Stimulated activated CD4-positive, alpha-beta T cell treated with anti-CD3 and anti-CD28 coated beads, Interleukin-1b, Interleukin-23, amount 100 ng/mL, for 4 hours (primary cell): ENCODE data around the gene EBF3.

Experiments used
- DNase-seq, 2 donors: peaks; one replicate each; pipeline ENCODE4 v3.0.0-alpha.2; 2020; ENCODE audit warnings: low read depth in 2 of 2

Gene EBF3

DNA sequence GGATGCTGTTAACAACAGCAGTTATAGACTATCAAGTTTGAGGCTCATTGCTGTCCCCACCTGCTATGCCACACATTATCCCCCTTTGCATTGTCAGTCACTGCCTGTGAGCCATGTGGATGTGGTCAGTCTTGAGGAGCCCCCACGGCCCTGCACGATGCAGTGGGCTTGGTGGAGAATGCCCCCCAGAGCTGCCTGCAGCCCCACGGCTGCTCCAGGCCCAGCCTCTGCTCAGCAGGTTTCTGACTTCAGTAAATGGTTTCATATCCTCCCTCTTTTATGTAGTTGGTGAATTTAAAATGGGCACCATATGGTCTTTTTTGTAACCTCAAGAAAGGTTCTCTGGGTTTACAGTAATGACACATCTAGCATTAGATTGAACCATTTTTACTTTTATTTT lies 164.1 kb downstream of the EBF3 start:
- no peak for DNase-seq

DNA sequence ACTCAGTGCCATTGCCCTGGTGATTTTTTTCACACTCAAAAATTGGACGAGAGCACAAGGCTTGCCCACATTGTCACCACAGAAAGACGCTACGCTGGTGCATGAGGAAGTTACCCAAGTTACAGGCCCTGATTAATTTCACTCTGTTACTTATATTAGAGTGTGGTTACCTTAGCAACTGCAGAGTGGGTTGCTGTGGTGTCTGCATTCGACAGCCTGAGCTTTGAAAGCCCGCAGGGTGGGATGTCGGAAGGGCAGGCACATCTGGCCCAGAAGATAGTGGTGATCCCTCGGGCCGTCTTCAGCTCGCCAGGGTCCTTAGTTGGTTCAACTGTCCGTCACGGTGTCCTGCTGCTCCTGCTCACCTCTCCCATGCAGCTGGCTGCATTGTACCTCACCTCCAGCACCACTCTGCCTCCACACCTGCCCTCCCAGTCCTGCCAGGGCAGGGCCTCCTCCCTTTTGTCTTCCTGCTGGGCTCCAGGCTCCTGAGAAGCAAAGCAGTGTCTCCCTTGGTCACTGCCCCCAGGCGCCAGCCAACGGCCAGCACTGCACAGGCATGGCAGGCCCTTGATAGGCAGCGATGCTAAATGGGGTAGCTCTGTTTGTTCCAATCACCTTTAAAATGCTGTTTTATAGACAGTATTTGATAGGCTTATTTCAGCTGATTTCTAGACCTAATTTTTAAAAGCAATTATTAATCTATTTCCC lies 167.2 kb downstream of the EBF3 start:
- DNase-seq: no peak

DNA sequence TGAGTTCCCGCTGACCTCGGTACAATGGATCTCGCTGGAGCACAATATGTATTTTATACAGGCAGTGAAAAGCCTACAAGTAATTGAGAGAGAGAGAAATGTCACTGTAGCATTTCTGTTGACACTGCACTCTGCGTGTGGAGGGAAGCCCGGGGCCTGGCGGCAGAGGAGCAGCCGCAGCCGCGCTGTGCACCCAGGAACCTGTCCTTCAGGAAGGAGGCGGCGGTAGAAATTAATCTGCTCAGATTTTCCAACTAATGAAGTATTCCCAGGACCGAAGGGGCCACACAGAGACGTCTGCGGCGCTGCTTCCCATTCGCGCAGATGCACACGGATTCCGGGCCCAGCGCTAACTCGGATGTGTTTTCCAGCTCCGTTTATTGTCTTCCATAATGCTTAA lies 170.1 kb downstream of the EBF3 start:
- DNase-seq: no peak

DNA sequence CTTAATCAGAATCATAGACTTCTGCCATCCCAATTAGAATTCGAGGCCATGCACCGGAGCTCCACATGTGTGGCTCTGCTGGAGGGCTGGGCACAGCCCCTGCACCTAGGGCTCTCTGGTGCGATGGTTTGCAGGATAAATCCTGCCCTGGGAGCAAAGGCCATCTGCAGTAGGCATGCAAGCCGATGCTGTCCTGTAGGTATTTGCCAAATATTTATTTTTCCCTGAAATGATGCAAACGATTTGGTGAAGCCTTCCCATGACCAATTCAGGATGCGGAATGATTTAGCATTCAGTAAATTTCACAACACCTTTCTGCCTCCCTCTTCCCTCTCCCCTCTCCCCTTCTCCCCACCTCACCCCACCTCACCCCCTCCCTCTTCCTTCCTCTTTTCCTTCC lies 170.6 kb downstream of the EBF3 start:
- DNase-seq: no peak

DNA sequence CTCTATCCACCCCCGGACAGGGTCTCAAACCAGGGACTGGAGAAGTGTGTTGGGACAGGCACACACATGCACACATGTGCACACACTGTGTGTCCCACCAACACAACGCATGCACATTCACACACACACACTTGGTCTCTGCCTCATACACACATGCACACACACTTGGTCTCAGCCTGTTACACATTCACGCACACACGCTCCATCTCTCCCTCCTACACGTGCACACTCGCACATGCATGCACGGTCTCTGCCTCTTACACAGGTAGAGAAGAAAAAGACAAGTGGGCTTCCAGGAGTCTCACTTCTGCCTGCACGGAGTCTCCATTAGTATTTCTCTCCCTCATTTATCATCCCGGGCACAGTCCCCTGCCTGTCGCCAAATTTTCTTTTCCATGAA lies 171.2 kb downstream of the EBF3 start:
- DNase-seq: no peak

DNA sequence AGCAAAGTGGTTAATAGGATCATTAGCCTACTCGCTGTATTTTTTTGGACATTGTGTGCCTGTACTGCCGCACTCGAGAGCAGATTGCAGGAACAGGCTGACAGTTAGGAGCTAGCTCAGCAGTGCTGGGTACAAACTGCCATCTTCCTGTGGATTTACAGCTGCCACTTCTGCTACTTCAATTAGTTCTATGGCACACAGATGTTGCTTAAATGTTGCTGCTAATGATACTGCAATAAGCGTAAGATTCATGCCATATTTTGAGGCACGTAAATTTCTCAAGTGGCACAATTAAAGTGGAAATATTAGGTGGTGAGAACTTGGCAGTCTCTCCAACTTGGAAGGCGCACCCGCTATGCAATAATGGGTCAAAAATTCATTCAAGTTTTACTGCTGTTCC lies 171.9 kb downstream of the EBF3 start:
- DNase-seq: no peak

DNA sequence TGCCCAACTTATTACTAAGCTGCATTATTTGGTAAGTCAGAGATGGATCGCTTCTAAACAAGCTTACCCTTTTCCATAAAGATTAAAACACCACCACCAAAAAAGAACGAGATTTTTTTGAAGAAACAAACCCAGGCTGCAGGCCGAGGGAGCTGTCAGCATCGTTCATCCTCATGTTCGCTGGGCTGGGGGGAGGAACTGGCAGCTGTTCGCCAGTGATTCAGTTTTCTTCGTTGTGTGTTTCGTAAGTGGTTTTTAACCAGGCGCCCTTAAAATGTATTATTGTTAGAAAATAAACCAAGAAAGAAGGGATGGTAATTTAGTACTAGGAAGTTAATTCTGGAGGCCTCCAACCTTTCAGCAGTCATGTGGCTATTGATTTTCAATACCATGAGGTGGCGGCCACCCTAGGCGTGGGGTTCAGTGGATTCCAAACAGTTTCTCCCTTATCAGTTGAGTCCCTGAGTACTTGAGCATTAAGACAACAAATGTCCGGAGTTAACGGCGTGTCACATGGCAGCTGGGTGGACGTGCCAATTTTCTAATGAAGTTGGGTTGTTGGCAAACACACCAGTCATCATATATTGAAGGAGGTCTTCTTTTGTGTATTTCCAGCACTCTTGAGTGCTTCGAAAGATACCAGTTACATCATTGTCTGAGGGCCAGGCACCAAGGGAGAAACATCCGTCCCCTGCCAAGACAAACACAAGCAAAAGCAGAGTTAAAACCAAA lies 173.2 kb downstream of the EBF3 start:
- DNase-seq: no peak

DNA sequence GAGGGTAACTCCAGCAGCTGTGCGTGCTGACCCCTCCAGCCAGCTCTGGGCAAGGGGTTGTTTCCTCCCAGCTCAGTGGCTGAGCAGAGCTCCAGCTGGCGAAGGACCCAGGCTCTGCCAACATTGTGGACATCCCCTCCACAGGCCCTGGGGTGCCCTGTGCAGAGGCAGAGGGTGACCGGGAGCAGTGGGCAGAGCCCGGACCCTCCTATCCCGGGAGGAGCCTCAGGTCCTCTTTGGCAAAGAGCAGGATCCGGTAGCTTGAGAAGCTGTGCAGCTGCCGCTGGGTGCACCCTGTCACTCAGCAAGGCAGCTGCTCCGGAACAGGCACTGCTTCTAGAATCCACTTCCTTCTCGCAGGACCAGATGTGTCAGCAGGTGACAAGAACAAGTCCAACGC lies 175.9 kb downstream of the EBF3 start:
- no peak for DNase-seq

DNA sequence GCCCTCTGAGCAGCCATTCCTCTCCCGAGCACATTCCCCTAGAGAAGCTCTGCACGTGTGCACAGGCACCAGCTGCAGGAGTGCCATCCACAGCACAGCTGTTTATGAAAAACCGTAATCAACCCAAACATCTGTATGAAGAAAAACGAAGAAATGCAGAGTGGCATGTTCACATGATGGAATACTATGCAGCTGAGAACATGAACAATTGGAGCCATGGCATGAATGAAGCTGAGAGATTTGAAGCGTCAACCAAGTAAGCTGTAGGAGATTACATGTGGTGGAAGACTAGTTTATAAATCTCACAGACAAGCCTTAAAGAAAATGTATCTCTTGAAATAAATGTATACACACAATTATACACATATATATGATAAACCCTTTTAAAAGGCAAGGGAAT lies 176.5 kb downstream of the EBF3 start:
- DNase-seq: no peak

DNA sequence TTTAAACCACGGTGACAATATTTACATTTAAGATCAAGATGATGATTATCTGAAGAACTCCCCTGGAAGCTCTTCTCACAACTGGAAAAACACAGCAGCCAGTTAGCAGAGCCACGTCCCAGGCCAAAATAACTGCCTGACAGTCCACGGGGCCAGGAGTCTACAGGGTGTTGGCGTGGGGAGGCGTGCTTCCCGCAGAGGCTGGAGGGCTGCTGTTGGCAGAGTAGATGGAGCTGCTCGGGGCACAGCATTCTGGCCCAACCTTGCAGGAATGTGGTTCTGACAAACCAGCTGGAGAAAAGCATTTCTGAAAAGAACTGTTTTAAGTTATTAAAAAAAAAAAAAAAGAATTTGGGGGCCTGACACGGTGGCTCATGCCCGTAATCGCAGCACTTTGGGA lies 177.9 kb downstream of the EBF3 start:
- no peak for DNase-seq

DNA sequence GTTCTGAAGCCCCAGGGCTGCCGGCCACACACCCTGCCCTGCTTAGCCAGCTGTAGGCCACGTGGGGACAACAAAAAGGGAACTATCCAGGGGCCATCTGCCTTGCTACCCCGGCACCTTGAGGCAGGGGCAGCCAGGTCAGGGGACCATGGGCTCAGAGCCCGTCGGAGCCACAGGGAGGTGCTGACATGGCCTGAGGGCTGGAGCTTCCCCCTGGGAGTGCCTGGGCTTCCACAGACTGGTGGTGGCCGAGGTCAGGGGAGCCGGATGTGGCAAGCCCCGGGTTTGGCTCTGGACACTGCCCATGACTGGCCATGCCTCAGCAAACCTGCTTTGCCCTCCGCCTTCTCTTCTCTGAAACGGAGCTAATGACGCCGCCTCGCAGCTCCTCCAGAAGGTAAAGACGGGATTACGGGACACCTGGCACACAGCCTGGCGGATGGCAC lies 178.5 kb downstream of the EBF3 start:
- no peak for DNase-seq
